Lung microvascular endothelial cell (primary cell): ENCODE results near the gene REEP3. TPM values are rescaled to one million over a fixed set of nuclear protein-coding genes. Genes with fewer than 3 reads are reported as not detected.
"Not testable (repeated sequence)": the region's sequence is repeated elsewhere in the genome, so short reads cannot be mapped to it uniquely, and the experiment has no call there.

Experiments used
- DNase-seq, 2 donors: peaks; one replicate each; pipeline versions ENCODE4 v3.0.0 to v3.0.0-alpha.2; 2010; ENCODE audit warnings: low read depth in 2 of 2
- total RNA-seq: library from RNA; depleted of rRNA; stranded (reverse); fragments of >200 nt; gene quantifications from 2 replicates; pipeline ENCODE4 v1.2.1, GENCODE V29; 2014

The REEP3 gene
- total RNA-seq, 1 donor from 2014 or later, result 66.1 TPM

DNA sequence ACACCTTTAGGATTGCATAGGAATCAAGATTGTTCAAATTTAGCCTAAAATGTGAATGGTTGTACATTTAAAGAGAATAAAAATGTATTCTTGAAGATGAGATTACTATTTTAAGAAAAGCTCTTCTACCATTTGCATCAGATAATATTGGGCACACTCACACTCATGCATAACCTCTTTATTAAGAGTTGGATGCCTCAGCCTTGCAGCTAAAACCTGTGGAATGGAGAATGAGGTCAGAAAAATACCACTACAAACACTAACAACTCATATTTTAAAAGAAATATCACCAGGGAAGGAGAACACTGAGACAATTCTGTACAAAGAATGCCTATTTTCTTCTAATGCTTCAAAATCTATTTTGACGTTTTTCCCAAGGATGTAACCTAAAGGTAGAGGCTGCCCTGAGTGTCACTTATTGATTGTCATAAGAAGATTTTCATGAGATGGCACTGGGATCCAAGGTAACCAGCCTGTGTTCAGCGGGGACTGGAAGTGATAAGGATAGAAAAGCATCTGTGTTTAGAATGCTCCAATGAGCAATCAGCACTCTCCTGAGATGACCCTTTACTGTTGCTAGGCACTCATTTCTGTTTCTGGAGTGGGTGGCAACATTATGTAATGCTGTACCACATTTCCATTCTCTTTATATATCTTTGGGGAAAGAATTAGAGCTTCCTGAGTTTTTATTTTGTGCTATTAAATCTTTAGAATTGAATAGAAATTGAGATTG, 26.6 kb downstream of the REEP3 start:
- no peak for DNase-seq

DNA sequence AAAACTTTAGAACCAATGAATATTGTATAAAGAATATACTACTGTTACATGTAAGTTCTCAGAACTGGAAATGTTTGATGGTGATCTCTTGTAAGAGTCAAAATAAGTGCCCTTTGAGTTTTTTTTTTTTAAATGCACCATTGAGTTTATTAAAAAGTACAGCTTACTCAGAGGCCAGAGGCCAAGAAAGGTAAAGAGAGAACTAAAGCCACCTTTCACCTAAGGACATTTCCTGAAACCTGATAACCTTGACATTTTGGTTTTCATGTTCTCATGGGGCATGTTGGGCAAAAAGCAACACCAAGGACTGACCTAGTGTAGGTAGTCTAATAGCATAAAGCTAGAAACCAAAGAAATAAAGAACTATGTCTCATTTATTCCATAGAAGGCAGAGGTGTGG, 27.7 kb downstream of the REEP3 start:
- no peak for DNase-seq

DNA sequence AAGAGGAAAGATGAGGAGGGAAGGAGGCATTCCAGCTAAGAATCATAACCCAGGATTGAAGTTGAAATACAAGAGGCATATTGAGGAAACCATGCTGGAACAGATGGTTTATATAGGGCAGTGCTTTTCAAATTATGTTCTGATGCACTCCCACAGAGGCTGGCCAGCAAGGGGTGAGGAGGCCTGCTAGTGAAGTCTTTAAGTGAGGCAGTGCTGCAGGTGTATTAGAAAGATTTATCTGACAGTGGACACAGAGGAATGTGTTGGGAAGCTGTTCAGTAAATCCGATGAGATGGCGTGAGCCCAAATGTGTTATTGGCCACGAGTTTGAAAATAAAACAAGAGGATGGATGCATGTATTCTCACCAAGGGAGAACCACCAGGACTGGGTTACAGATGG, 28.6 kb downstream of the REEP3 start:
- DNase-seq, result no peak

DNA sequence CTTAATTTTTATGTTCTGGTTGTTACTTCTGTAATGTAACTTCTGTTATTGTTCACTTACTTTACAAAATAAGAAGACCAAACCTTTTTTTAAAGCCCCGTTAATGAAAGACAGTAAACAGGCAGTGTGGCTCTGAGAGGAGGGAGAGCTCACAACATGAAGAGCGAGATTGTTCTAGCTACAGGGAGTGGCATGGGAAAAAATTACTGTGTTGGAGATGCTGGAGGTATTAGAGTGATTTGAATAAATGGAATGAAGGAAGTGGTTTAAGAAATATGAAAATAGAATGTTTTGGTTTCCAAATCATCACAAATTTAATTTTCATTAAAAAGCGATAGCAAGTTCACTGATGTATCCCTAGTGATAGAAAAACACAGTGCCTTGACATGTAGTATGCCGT, 31.8 kb downstream of the REEP3 start:
- peak in 1 of 2 donors; percentile 20 for DNase-seq

DNA sequence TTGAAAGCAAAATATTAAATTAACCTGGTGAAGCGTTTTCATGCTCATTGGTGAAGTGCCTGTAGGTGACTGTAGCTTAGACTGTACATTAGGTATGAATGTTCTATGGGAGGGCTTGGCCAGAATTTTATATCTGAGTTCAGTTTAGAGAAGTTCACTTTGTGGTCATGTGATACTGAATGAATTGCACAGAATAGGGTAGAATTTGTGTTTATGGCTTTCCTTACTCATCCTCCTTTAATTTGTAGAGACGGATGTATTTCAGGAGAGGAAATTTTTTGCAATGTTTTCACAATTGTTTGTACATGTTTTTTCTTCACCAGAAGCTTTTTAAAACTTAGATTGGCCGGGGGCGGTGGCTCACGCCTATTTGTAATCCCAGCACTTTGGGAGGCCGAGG, 32.3 kb downstream of the REEP3 start:
- DNase-seq, result no peak

DNA sequence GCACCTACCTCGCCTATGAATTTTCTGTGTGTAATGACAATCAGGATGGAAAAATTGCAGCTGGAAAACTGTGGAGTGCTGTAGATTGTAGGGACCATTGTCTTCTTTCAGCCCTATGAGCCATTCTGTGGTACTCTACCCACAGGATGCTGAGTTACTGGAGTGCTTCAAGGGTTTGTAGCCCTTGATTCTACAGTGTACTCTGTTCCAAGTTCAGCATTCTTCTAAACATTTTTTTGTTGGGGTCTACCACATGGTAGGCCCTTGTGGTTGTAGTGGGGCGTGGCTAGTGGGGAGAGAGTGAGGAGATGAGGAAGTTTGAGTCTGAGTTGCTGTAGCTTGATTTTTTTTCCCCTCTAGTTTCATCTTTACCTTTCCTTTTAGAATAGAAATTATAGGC, 33.5 kb downstream of the REEP3 start:
- peak; percentile 22 to 70 for DNase-seq

DNA sequence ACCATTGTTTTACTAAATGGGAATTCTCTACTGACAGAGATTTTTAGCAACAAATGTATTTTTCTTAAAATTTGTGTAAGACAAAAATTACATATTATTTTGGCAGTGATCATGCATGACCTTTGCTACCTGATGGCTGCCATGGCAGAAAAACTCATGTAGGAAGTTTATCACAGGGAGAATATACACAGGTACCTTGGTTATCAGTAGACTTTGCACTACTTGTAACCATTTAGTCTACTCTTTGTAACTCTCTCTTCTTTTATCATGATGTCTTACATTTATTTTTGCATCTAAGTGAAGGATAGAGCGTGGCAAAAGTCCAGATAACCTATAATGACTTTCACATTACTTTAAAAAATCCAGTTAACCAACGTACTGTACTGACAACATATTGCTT, 34.1 kb downstream of the REEP3 start:
- DNase-seq, result no peak

DNA sequence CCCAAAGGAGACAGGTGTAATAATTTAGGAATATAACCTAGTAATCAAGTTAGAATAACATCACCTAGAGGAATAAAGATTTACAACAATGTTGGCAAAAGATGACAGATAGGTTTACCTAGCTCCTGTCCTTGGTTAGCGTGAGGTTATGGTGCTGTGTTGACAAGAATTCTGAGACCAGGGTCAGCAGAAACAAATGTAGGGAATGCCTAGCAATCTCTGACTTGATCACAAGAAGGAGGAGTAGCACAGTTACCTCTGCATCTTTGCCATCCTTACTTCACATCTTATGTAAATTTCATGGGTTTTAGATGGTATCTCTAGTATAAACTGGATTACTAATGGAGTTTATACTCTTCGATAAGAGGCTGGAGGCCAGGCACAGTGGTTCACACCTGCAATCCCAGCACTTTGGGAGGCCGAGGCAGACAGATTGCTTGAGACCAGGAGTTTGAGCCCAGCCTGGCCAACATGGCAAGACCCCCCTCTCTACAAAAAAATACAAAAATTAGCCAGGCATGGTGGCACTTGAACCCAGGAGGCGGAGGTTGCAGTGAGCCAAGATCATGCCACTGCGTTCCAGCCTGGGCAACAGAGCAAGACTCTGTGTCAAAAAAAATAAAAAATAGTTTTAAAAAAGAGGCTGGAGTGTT, 37.1 kb downstream of the REEP3 start:
- DNase-seq, result no peak

DNA sequence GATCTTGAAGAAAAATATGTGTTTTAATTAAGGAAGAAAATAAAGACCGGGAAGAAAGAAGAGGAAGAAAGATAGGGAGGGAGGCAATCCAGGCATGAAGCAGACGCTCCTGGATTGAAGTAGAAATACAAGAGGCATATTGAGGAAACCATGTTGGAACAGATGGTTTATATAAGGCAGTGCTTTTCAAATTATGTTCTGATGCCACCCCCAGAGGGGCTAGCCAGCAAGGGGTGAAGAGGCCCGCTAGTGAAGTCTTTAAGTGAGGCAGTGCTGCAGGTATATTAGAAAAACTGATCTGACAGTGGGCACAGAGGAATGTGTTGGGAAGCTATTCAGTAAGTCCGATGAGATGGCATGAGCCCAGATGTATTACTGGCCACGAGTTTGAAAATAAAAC, 40.1 kb downstream of the REEP3 start:
- no peak for DNase-seq

DNA sequence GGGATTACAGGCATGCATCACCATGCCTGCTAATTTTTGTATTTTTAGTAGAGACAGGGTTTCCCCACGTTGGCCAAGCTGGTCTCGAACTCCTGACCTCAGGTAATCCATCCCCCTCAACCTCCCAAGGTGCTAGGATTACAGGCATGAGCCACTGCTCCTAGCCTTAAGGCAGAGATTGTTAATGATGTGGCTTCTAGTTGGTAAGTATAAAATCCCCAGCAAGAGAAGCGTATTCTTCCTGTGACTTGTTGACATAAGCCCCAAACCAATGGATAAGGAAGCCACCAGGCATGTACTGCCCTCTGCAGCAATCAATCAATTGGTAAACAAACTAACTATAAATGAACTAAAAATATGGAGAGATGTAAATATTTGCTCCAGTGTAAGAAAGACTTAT, 41.2 kb downstream of the REEP3 start:
- no peak for DNase-seq

DNA sequence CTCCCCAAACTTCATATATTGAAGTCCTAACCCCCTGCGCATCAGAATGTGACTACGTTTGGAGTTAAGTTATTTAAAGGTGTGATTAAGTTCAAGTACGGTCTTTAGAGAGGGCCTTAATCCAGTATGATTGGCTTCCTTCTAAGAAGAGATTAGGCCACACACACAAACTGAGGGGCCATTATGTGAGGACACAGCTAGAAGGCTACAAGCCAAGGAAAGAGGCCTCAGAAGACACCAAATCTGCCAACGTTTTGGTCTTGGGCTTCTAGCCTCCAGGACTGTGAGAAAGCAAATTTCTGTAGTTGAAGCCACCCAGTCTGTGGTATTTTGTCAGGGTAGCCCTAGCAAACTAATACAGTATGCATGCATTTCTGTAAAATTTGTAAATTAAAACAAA, 41.7 kb downstream of the REEP3 start:
- DNase-seq, result no peak

DNA sequence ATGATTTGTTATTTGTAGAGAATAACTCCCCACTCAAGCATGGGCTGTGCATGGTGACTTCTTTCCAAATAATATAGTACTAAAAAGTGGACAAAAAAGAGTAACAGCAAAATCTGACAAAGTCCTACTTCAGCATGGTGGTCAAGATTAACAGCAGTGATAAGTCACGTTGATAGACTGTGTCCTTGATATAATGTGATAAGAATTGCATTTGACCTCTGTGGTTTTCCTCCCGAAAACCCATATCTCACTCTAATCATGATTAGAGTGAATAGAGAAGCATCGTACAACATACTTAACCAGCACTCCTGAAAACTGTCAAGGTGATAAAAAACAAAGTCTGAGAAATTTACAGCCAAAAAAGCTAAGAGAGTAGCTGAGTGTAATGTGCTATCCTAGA, 42.4 kb downstream of the REEP3 start:
- DNase-seq, result no peak

DNA sequence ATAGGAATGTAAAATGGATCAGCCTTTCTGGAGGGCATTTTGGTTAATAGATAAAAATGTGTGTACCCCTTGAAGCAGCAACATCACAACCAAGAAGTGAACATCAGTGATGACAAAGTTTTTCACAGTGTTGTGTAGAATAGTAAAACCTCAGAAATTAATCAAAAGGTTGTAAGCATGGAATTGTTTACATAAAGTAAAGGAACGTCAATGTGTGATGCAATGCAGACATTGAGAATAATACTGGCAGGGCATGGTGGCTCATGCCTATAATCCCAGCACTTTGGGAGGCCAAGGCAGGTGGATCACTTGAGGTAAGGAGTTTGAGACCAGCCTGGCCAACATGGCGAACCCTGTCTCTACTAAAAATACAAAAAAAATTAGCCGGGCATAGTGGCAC, 43.5 kb downstream of the REEP3 start:
- DNase-seq, result not testable (repeated sequence)

DNA sequence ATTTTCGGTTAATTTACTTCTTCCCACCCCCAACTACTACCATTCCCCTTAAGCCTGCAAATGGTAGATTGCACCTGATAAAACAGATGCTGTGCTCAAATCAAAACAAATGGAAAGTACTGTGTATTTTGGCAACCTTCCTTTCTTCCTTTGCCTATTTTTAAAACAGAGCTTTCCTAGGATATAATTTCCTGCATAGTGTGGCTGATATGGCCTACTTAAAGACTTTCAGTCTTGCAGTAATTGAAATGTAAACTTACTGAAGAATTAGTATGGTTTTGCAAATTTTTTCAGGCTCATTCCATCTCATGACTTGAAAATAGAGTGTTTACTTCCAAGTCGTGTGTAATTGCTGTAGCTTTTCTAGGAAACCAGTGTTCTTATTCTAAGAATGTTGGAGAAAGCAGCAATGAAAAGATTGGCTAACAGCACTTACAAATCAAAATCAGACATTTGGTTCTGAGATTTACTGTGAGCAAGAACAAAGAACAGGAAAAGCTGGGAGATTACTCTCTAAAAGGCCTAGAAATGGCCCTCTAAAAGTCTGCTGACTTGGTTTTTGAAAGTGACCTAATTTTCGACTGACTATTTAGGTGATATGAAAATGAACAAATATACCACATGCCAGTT, 52.0 kb downstream of the REEP3 start:
- DNase-seq, result peak; percentile 73 to 78

DNA sequence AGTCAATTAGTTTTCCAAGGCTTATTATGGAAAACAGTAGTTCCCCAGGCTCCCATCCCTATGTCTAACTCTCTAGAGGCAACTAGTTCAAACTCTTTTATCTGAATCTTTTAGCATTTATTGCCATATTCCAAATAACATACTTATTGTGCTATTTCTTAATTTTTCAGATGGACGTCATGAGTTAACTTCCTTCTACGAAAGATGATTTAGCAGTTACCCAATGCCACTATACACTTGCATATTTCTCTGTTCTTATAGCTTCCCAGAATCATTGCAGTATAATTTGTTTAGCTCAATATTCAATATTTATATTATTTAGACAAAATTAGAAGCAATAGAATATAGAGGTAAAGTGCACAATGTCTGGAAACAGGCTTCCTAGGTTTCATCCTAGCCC, 52.8 kb downstream of the REEP3 start:
- DNase-seq, result no peak

DNA sequence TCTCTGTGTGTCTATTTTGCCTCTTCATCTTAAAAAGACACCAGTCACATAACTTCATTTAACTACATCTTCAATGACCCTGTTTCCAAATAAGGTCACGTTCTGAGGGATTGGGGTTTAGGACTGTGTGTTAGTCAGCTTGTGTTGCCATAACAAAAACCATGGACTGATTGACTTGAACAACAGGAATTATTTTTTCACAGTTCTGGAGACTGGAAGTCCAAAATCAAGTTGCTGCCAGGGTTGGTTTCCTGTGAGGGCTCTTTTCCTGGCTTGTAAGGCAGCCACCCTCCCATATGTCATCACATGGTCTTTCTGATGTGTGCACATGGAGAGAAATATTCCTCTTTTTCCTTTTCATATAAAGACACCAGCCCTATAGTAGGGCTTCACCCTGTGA, 55.3 kb downstream of the REEP3 start:
- peak; percentile 68 to 81 for DNase-seq

DNA sequence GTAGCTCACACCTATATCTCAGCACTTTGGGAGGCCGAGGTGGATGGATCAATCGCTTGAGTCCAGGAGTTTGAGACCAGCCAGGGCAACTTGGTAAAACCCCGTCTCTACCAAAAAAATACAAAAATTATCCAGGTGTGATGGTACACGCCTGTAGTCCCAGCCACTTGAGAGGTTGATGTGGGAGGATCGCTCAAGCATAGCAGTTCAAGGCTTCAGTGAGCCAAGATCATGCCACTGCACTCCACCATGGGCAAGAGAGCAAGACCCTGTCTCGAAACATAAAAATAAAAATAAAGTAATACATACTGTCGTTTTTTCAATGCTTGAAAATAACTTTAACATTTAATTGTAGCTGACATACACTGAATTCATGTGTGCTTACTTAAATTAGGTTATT, 57.3 kb downstream of the REEP3 start:
- DNase-seq, result no peak

DNA sequence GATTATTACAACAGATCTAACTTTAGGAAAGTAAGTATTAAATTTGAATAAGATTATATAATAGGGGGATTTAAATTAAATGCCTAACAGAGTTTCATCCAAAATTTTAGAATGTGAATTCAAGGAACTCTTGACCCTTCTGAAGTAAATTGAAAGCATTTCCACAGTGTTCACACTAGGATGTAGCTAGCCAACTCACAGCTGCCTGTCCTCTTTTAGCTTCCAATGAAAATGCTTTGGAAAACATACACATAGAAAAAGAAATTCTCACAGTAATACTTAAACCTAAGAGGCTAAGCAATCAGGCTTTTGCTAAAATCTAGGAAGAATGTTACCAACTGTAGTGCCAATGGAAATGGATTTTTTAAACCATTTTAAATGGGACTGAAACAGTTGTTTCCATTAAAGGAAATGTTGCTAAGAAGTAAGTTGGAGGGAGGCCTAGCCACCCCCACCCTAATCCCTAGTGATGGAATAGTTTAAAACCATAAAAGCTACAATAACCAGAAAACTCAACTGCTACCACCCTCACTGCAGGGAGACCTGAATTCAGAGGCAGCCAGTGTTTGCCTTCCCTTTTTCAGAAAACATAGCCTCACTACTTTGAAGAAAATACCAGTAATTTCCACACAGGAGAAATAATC, 58.3 kb downstream of the REEP3 start:
- peak in 1 of 2 donors; percentile 42 for DNase-seq

DNA sequence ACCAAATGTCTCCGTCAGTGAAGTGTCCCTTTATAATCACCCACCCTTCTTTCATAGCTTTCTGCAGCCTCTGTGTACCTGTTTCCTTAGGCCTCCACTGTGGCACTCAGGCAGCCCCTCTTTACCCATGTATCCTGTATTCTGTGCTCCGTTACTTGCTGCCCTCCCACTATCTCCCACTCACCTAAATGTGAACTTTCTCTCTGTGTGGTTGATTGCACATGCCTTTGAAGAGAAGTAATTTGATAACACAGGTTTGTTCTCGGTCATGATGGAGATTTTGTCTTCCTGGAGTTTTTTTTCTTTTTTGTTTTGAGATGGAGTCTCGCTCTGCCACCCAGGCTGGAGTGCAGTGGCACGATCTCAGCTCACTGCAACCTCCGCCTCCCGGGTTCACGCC, 61.5 kb downstream of the REEP3 start:
- no peak for DNase-seq

DNA sequence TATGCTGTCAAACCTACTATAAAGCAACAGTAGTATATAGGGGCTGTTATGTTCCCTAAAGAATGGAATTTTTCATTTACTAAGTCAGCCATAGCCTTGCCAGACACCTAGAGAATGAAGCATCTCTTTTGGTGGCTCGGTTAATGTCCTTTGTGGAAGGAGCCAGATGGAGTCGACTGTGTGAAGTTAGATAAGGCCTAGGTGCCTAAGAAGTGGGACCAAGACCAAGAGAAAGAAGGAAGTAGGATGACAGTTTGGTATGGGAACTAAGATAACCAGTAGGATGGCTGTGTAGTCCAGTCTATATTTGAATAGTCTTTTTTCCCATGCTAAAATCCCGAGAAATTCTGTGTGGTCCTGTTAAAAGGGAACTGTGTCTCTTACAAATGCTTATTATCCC, 62.2 kb downstream of the REEP3 start:
- no peak for DNase-seq

DNA sequence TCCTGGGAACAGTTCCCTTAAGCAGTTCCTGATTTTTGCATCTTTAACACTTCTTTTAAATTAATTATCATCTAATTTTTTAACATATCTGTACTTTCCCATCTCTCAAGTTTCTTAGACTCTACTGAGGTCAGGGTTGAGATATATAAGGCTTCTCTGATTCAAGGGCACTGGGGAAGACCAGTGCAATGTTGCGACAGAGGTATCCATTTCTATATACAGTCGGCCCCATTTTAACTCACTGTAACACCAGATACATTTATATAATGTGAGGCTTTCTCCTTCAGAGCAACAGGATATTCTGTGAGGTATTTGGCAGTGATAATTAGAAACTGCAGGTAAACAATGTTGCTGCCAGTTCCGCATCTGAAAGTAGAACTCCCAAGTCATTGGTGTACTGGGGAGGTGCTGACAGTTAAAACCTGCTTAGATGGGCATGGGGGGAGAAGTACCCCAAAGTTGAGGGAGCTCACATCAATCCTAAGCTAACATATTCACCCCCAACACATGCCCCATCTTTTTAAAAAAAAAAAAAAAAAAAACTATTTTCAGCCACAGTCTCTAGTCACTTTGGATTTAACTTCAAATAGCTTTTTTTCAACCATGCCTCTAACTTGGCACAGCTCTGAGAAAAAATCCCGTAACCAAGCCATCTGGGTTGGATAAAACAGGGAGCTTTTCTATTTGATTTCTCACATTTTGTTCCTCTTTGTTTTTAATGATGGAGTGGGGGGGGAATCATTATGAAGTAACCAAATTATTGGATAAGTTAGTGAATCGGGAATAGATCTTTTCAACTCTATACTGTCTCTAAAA, 62.9 kb downstream of the REEP3 start:
- no peak for DNase-seq

DNA sequence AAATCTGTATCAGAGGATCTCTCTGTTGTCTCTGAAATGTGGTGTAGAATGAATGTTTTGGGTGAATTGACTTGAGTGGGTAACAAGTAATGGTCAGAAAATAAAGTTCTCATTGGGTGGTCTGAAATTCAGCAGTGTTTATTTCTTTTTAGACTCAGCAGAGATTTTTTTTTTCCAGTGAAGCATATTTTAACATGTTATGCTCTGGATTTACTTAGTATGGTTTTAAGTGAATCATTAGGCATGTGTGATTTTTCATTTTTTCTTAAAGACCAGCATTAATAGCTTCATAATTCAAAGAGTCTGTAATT, 63.5 kb downstream of the REEP3 start:
- no peak for DNase-seq
